AG04450 (cell line): ENCODE measurements around the gene SEPTIN12. TPM values are rescaled to one million over a fixed set of nuclear protein-coding genes. Genes with fewer than 3 reads are reported as not detected.
"Not testable (repeated sequence)": the region's sequence is repeated elsewhere in the genome, so short reads cannot be mapped to it uniquely, and the experiment has no call there.

ENCODE experiments used
- CTCF ChIA-PET: fragments of 300-600, 350-600 bp; formaldehyde crosslinking; extraction: SDS; loops from one replicate; lab custom pipeline; 2022; ENCODE audit warnings: antibody characterized with exemption, inconsistent platforms; lab: Charles Lee
- POLR2A ChIA-PET: fragments of 350-600 bp; formaldehyde crosslinking; extraction: SDS; loops from one replicate; lab custom pipeline; 2021; ENCODE audit warnings: antibody characterized with exemption, inconsistent platforms; lab: Yijun Ruan, JAX
- DNase-seq: peaks from one replicate; pipeline ENCODE4 v3.0.0-alpha.2; 2011; ENCODE audit warnings: low read depth, low spot score
- H3K27ac ChIP-seq: one replicate; pipeline ENCODE4 v1.5.1; 2012; ENCODE audit warnings: low read depth, low read length, control low read depth
- H3K27me3 ChIP-seq: one replicate; pipeline ENCODE4 v1.6.0; 2012; ENCODE audit warnings: low read length; ENCODE audit not compliant: control insufficient read depth, insufficient read depth
- H3K4me3 ChIP-seq: 2 replicates; pipeline ENCODE4 v1.5.1; 2011; ENCODE audit warnings: mild to moderate bottlenecking, low read depth, low read length, control low read depth
- H3K9me3 ChIP-seq: 2 replicates; pipeline ENCODE4 v1.5.1; 2012; ENCODE audit warnings: low read length; ENCODE audit not compliant: control insufficient read depth, insufficient read depth
- polyA plus RNA-seq: library from polyadenylated mRNA; depleted of rRNA; stranded (reverse); fragments of >200 nt; gene quantifications from 2 replicates; pipeline ENCODE4 v1.2.3, GENCODE V29; 2011
- TF ChIP-seq, protein P1 (sequence below): IDR thresholded peaks from 2 replicates; pipeline ENCODE4 v1.5.1; 2011; ENCODE audit warnings: low read depth, low read length, control low read depth, inconsistent platforms

Gene SEPTIN12
- polyA plus RNA-seq, 1 experiment: not detected

DNA sequence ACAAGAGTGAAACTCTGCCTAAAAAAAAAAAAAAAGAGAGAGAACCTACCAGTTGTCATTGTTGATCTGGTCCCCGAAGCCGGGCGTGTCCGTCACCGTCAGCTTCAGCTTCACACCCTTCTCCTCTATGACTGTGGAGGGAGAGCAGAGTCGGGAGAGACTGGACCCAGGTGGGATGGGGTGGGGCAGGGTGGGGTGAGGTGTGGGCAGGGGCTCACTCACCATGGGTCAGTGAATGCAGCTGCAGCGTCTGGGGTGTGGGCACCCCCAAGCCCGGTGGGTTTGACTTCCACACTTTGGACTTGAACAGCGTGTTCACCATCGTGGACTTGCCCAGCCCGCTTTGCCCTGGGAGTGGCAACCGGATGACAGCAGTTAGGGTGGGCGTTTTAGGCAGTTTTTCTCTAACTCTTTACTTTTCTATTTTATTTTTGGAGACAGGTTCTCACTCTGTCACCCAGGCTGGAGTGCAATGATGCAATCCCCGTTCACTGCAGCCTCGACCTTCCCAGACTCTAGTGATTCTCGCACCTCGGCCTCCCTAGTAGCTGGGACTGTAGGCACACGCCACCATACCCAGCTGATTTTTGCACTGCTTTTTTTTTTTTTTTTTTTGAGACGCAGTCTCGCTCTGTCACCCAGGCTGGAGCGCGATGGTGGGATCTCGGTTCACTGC, 2.2 kb downstream of the SEPTIN12 start:
- ChIA-PET CTCF (no interaction called here), POLR2A (interaction anchor here (0.7 kb wide), 1 partner anchor 42 kb away, joined by 8 read pairs; no protein-coding TSS in a partner anchor)
- no peak overlapping the region for H3K27ac ChIP-seq
- DNase-seq: no peak
- peaks cover 6% of the 10 kb centered on the region for H3K27me3 ChIP-seq
- no peak overlapping the region for H3K4me3 ChIP-seq
- H3K9me3 ChIP-seq: no peaks in the 10 kb centered on the region
- TF ChIP-seq, protein P1, sequence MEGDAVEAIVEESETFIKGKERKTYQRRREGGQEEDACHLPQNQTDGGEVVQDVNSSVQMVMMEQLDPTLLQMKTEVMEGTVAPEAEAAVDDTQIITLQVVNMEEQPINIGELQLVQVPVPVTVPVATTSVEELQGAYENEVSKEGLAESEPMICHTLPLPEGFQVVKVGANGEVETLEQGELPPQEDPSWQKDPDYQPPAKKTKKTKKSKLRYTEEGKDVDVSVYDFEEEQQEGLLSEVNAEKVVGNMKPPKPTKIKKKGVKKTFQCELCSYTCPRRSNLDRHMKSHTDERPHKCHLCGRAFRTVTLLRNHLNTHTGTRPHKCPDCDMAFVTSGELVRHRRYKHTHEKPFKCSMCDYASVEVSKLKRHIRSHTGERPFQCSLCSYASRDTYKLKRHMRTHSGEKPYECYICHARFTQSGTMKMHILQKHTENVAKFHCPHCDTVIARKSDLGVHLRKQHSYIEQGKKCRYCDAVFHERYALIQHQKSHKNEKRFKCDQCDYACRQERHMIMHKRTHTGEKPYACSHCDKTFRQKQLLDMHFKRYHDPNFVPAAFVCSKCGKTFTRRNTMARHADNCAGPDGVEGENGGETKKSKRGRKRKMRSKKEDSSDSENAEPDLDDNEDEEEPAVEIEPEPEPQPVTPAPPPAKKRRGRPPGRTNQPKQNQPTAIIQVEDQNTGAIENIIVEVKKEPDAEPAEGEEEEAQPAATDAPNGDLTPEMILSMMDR: no peak

DNA sequence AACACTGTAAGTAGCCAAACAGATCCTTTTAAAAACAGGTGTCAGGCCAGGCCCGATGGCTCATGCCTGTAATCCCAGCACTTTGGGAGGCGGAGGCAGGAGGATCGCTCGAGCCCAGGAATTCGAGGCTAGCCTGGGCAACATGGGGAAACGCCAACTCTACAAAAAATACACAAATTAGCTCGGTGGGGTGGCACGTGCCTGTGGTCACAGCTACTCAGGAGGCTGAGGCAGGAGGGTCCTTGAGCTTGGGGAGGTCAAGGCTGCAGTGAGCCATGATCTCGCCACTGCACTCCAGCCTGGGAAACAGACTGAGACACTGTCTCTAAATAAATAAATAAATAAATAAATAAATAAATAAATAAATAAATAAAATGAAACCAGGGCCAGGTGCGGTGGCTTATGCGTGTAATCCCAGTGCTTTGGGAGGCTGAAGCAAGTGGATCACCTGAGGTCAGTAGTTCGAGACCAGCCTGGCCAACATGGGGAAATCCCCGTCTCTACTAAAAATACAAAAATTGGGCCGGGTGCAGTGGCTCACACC, 3.6 kb downstream of the SEPTIN12 start:
- H3K9me3 ChIP-seq, H3K27ac ChIP-seq, CTCF ChIA-PET, H3K27me3 ChIP-seq, DNase-seq, H3K4me3 ChIP-seq: not testable (repeated sequence)
- POLR2A ChIA-PET: interaction anchor here (0.5 kb wide), 1 partner anchor 40 kb away, joined by 3 read pairs; no protein-coding TSS in a partner anchor

DNA sequence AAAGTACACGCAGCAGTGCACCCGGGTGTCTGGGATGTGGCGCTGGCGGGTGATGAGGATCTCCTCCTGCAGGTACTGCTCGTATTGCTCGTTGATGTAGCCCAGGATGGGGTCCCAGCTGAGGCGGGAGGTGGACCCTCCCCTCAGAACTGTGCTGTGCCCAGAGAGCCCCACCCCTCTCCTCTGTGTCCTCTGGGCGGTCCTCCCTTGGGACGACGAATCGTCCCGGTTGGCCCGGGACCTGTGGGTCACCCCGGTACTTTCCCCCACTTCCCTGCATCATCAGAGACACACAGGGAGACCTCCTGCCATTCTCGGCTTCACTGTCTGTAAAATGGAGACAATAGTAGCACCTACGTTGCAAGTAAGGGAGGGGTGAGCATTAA, 4.2 kb downstream of the SEPTIN12 start:
- DNase-seq: no peak
- Histone ChIP-seq H3K27me3 (peaks cover 2% of the 10 kb centered on the region), H3K27ac (no peak overlapping the region), H3K9me3 (no peaks in the 10 kb centered on the region), H3K4me3 (no peak overlapping the region)
- POLR2A ChIA-PET: interaction anchor here (0.5 kb wide), 1 partner anchor 41 kb away, joined by 3 read pairs; no protein-coding TSS in a partner anchor
- TF ChIP-seq, protein P1: no peak
- CTCF ChIA-PET: no interaction called here

DNA sequence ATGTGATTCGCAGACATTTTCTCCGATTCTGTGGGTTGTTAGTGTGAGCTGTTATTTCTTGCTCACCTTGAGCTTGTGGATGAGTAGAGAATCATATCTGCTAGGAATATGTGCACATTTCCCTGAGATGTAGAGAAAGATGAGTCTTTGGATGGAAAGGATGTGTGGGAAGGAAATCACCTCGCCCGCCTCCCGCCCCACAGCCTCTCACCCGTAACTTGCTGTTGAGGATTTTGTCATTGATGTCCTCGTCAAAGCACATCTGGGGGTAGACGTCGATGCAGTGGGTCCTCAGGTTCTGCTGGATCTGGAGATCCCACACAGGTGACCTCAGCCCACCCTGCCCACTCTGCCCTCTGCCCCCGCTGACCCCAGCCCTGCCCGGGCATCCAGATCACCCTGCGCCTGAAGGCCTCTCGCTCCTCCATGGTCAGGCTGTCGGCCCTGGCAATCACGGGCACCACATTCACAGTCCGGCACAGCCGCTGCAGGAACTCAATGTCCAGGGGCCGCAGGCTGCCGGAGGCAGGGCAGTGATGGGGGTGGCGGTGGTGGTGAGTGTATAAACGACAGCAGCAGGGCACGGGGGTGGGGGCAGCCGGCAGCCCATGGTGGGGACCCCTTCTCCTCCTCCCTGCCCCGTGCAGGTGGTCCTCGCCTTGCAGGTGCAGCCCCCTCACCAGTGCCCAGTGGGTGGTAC, 4.7 kb downstream of the SEPTIN12 start:
- ChIA-PET POLR2A (interaction anchor here (0.6 to 0.7 kb wide), 2 partner anchors 15 to 153 kb away, joined by 3 read pairs; no protein-coding TSS in a partner anchor), CTCF (no interaction called here)
- TF ChIP-seq, protein P1: no peak
- Histone ChIP-seq H3K9me3 (no peaks in the 10 kb centered on the region), H3K4me3 (no peak overlapping the region), H3K27me3 (no peaks in the 10 kb centered on the region), H3K27ac (no peak overlapping the region)
- DNase-seq: no peak

DNA sequence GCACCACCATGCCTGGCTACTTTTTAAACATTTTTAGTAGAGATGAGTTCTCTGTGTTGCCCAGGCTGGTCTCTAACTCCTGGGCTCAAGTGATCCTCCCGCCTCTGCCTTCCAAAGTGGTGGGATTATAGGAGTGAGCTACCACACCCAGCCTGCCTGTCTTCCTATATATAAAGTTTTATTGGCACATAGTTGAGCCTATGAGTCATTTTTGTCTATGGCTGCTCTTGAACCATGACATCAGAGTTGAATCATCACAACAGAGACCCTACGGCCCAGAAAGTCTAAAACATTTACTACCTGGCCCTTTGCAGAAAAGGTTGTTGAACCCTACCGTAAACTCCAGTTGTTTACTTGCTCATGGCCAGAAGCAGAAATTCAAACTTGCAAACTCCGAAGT, 7.9 kb downstream of the SEPTIN12 start:
- no peak overlapping the region for H3K27ac ChIP-seq
- H3K9me3 ChIP-seq: no peaks in the 10 kb centered on the region
- H3K27me3 ChIP-seq: no peaks in the 10 kb centered on the region
- ChIA-PET CTCF (no interaction called here), POLR2A (no interaction called here)
- TF ChIP-seq, protein P1: no peak
- H3K4me3 ChIP-seq: no peak overlapping the region
- no peak for DNase-seq
